HG02970 (cell line): ENCODE measurements around the gene TEX22.

ENCODE experiments used
- ATAC-seq: cut with Tn5 transposase; IDR thresholded peaks from one replicate; pipeline ENCODE4 v1.9.1; 2021; ENCODE audit warnings: mild to moderate bottlenecking, moderate library complexity, moderate number of reproducible peaks; ENCODE audit not compliant: unreplicated experiment, low FRiP score

TEX22 gene

GRCh38 chr14:105436891-105437722, 38.8 kb downstream of the TEX22 start:
- no peak for ATAC-seq

DNA sequence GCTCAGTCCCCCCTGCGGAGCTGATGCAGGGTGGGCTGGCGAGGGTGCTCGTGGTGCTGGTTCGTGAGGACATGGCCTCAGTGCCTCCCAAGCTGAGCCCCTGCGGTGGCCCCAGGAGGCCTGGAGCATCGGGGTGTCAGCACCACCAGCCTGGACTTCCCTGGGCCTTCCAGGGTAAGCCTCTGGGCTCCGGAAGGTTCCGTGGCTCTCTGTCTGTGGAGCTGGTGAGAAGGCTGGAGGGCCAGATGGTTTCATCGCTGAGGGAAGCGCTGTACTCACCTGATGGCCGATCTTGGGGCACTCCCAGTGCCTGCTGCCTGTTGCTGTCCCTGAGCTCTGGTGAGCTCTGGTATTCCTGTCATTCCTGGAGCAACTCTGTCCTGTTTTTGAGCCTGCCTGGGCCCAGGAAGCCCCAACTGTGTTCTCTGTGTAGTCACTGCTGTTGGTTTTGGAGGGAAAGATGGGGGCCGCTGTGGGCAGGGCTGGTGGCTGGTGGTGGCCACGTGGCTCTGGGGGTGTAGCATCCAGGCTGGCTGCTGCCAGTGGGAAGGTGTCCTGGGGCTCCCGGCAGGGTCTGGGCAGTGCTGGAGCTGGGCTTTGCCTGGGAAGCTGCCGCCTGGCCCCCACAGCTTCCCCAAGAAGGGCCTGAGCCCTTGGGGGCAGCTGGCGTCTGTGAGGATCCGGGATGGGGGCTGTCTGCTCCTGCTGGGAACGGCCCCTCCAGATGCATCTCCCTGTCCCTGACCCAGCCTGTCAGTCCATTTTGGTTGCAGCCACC, 39.6 kb downstream of the TEX22 start:
- ATAC-seq, result no peak

DNA sequence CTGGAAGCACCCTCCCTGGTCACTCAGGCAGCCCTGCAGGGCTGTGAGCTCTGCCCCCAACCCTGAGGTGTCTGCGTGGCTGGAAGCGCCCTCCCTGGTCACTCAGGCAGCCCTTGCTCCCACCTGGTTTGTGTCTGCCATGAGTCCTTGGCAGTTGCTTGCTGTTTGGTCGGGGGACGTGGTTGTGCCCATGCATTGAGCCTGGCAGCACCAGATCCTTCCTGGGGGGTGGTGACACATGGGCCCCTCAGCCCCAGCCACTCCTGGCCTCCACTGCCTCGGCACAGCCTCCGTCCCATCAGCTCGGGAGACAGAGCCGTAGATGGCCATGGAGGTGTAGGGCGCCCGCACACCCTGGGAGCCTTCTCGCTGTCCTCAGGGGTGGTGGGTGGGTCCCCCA, 40.8 kb downstream of the TEX22 start:
- no peak for ATAC-seq

GRCh38 chr14:105439710-105440553, 41.6 kb downstream of the TEX22 start:
- no peak for ATAC-seq

DNA sequence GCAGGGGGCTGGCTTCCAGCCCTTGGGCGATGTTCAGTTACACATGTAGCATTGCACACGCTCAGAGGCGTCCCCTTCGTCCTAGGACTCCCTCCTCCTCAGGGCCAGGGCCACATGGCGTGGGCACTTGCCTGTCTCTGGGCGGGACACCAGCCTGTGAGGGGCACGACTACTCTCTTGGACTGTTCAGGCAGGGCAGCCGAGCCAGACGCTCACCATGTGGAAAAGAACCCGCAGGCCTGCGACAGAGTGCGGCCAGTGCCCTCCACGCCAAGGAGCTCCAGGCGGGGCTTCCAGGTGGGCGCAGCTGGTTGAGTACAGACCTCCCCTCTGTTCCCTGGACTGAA, 42.2 kb downstream of the TEX22 start:
- no peak for ATAC-seq

- no peak for ATAC-seq
Observed at GRCh38 chr14:105440992-105441391, 42.7 kb downstream of the TEX22 start.

GRCh38 chr14:105442125-105442524, 43.8 kb downstream of the TEX22 start:
- no peak for ATAC-seq

GRCh38 chr14:105442834-105443233, 44.5 kb downstream of the TEX22 start:
- no peak for ATAC-seq

DNA sequence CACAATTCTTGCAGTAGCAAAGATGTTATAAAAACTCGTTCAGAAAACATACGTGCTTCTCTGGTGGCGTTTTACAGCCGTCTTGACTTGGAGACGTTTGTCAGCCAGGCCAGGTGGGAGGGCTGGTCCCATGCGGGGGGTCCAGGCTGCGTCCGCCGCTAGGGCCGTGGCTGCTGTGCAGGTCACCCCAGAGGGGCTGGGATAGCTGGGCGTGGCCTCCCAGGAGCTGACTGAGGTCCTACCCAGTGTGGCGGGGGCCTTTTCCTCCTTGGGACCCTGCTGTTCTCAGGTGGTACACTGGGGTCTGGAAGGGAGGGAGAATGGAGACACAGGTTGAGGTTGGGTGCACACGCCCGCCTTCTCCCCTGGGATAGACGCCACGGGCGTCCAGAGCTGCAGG, 46.5 kb downstream of the TEX22 start:
- ATAC-seq, result no peak

DNA sequence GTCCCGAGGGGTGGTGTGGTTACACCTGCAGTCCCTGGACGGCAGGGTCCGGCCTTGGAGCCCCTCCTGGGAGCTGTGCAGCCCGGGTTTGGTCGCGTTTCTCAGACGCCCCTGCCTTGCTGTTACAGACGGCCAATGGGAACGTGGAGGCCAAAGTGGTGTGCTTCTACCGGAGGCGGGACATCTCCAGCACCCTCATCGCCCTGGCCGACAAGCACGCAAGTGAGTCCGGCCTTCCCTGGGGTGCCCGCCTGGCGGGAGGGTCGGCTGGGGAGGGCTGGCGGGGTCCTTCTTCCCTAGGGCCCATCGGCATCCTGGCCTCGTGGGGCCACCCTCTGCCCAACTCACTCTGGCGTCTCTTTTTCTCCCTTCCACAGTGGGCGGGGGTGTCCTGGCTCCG, 47.0 kb downstream of the TEX22 start:
- no peak for ATAC-seq

DNA sequence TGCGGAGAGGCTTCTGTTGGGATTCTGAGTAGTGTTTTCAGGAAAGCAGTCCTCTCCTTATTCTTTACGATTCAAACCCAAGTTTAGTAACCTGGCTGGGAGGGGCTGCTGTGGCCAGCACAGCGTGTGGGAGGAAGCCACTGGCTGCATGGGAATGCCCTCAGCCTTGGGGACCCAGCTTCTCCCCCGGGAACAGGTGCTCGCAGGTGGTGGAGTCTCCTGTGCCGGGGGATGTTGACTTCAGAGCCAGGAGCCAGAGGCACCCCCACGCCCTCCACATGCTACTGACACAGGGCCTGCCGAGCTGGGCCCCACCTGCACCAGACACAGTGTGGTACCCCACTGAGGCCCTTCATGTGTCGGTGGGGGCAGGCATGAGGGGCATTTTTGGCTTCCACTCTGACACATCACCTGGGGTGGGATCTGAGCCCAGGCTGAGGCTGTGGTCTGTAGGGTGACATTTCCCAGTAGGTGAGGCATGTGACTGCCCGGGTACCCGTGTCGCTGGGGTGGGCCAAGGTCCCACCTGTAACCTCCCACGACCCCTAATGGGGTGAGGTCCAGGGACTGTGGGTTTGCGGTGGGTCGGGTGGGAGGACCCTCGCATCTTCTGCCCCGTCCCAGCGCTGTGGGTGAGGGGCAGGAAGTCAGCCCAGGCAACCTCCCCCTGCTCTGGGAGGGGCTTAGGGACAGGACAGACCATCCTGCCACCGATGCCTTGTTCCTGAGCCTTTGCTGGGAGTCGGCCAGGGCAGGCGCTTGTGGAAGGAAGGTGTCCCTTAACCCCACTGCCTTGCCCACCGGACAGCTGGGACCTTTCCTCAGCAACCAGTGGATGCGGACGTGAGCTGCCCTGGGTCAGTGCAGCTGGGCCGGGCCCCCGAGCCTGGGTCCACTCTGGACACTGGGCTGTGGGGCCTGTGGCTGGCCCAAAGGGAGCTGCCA, 47.8 kb downstream of the TEX22 start:
- no peak for ATAC-seq

DNA sequence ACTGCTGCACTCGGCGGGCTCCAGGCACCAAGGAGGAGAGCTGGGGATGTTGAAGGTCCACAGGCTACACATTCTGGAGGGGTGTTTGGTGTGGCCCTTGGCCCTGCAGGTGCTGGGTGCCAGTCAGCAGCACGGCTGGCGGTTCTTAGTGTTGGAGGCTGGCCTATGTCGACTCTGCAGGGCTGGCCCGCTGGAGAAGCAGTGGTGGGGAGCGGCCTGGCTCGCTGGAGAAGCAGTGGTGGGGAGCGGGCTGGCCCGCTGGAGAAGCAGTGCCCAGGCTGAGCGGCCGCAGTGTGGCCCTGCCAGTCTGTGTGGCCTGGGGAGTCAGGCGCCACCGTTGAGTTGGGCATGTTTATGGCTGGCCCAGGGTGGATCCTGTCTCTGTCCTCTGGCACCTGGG, 48.6 kb downstream of the TEX22 start:
- ATAC-seq, result no peak

DNA sequence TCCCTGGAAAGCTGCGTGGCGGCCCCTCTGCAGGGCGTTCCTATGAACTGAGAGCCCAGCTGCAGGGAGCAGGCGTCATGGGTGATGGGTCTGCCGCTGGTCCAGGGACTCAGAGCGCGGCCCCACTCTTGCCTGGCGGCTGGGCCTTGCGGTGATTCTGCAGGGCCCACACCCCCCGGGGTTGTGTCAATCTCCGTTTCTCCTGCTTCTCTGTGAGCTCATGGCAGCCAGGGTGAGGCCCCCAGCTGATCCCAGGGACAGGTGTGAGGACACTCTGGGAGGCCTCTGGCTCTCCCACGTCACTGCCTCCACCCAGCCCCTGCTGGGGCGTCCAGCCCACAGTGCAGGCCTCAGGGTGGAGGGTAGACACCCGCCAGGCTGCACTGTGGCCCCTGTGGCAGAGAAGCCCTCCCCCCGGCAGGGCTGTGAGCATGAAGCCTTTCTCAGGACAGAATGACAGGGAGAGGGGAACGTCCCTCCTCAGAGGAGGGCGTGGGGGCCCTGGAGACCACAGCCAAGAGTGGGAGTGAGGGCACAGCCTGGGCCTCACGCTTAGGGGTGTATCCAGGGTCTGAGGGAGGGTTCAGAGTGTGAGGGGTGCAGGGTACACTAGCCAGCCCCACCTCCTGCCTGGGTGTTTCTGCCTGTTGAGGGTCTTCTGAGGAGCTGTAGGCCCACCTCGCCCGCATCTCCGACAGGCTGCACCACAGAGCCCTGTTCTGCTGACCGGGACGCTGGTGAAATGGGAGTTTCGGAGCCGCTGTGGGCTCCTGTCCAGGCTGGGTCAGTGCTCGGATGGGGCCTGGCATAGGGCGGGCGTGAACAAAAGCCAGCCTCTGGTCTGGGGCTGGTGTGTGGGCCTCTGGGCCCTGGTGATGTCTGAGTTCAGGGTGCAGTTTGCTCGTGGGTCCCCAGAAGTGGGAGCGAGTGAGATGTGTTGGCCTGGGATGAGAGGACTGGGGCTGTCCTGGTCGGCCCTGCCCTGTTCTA, 49.6 kb downstream of the TEX22 start:
- no peak for ATAC-seq

- no peak for ATAC-seq
Observed at GRCh38 chr14:105448706-105449111, 50.4 kb downstream of the TEX22 start.

GRCh38 chr14:105449276-105450122, 51.2 kb downstream of the TEX22 start:
- ATAC-seq, result no peak

DNA sequence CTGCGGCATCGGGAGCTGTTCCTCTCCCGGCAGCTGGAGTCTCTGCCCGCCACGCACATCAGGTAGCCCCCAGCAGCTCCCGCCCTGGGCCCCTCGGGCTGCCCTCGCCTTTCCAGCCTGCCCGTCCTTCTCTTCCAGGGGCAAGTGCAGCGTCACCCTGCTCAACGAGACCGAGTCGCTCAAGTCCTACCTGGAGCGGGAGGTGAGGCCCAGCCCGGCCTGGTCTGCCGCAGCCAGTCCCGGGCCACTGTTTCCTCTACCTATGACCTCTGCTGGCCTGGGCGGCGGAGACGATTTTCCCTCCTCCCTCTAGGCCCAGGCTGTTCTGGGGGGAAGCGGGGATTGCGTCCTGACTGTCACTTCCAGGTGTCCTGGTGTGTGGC, 51.8 kb downstream of the TEX22 start:
- no peak for ATAC-seq

- no peak for ATAC-seq
Observed at GRCh38 chr14:105450864-105451720, 52.8 kb downstream of the TEX22 start.
